ENCODE measurements around the gene EFCAB5.

GRCh38 chr17:30086896-30087295, 145.5 kb downstream of the EFCAB5 start:
- TF ChIP-seq CTCF (optimal IDR thresholded peaks at IDR 0.05 in 1 of 3, IDR thresholded peaks at IDR 0.05 in 1 of 3, conservative IDR thresholded peaks at IDR 0.05 in 1 of 3; ENCODE audit: extremely low read depth in 1 of 3, insufficient read depth in 2 of 3, low read length in 3 of 3): no peak
- no peak for TF ChIP-seq EZH2 (IDR thresholded peaks at IDR 0.05; ENCODE audit: low read length)

Measured in keratinocyte (primary cell).